Amniotic stem cell (primary cell): ENCODE measurements around the gene TRDMT1.

Experiments
- DNase-seq: peaks from one replicate; lab custom pipeline; 2025; lab: John Stamatoyannopoulos, UW

Gene TRDMT1

GRCh38 chr10:17229967-17230682, 28.7 kb upstream of the TRDMT1 start:
- no peak for DNase-seq

DNA sequence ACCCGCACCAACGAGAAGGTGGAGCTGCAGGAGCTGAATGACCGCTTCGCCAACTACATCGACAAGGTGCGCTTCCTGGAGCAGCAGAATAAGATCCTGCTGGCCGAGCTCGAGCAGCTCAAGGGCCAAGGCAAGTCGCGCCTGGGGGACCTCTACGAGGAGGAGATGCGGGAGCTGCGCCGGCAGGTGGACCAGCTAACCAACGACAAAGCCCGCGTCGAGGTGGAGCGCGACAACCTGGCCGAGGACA, 28.2 kb upstream of the TRDMT1 start:
- no peak for DNase-seq

- peak; percentile 65 for DNase-seq
Measured at GRCh38 chr10:17229016-17229716, 27.7 kb upstream of the TRDMT1 start.

DNA sequence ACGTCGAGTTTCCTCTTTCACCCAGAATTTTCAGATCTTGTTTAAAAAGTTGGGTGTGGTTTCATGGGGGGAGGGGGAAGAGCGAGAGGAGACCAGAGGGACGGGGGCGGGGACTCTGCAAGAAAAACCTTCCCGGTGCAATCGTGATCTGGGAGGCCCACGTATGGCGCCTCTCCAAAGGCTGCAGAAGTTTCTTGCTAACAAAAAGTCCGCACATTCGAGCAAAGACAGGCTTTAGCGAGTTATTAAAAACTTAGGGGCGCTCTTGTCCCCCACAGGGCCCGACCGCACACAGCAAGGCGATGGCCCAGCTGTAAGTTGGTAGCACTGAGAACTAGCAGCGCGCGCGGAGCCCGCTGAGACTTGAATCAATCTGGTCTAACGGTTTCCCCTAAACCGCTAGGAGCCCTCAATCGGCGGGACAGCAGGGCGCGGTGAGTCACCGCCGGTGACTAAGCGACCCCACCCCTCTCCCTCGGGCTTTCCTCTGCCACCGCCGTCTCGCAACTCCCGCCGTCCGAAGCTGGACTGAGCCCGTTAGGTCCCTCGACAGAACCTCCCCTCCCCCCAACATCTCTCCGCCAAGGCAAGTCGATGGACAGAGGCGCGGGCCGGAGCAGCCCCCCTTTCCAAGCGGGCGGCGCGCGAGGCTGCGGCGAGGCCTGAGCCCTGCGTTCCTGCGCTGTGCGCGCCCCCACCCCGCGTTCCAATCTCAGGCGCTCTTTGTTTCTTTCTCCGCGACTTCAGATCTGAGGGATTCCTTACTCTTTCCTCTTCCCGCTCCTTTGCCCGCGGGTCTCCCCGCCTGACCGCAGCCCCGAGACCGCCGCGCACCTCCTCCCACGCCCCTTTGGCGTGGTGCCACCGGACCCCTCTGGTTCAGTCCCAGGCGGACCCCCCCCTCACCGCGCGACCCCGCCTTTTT, 26.9 kb upstream of the TRDMT1 start, which contains the start of gene VIM:
VIM (plus strand) TSS at position 151 of the 925 bp plus-strand sequence. CDS start 1,182 bp downstream, outside the sequence.
- DNase-seq, result peak; percentile 96

- DNase-seq, result no peak
Measured at GRCh38 chr10:17227367-17228090, 26.1 kb upstream of the TRDMT1 start.

- no peak for DNase-seq
Measured at GRCh38 chr10:17226891-17227303, 25.4 kb upstream of the TRDMT1 start.

DNA sequence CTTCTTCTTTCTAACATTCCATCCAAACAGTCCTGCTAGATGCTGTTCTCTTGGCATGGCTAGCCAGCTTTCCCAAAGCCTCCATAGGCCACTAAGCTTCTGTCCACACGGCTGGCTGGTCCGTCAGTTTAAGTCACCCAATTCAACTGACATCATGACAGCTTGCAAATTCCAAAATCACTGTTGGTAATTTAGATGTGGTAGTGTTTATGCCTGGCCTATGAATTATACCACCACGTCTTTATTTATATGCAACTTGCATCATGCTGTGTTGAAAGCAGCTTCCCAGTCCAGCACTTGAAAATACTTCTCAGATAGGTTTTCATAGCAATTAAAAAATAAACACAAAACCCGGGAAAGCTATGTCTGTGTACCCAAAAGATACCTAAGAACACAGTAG, 24.3 kb upstream of the TRDMT1 start:
- no peak for DNase-seq

- no peak for DNase-seq
Measured at GRCh38 chr10:17222329-17222728, 20.9 kb upstream of the TRDMT1 start.

- no peak for DNase-seq
Measured at GRCh38 chr10:17220652-17221100, 19.2 kb upstream of the TRDMT1 start.

GRCh38 chr10:17219024-17219423, 17.6 kb upstream of the TRDMT1 start:
- peak; percentile 54 for DNase-seq

DNA sequence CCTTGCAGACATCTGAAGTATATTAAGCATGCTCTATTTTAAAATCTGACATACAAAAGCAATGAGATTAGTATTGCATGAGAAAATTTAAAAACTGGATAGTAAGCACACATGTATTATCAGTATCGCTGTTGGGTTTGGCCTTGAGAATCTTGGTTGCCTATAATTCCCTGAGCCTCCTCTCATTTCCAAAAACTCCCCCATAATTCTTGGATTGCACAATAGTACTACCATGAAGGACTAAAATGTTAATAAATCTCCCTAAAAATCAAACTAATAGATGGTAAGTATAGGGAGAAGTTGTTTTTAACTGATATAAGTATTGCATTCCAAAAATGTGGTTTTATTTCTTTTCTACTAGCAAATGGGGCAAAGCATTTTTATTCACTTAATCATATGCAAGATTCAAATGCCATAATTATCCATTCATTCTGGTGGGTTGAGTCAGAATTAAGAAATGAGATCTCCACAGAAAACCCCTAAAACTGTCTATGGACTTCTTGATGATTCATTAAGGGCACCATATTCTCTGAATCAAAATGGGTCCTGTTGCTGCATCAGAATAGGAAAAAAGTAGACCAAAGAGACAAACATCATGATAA, 16.3 kb upstream of the TRDMT1 start:
- peak; percentile 61 for DNase-seq

GRCh38 chr10:17216901-17217395, 15.5 kb upstream of the TRDMT1 start:
- DNase-seq, result no peak

GRCh38 chr10:17216217-17216900, 14.9 kb upstream of the TRDMT1 start:
- DNase-seq, result peak; percentile 93

DNA sequence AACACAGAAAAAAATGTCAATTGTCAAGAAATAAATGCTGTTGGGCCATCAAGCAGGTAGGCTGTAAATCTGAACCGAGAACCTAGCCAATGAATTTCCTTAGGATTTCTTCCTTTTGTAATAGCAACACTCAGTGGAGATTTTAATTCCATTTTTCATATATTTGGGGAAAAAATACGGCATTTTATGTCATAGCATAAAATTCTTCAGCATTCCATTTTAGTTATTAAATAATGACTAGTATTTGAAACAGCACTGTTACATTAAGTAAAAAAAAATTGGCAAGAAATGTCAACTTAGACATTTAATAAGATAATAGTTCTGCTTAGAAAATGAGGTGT, 14.3 kb upstream of the TRDMT1 start:
- DNase-seq, result no peak

- DNase-seq, result peak; percentile 84
Measured at GRCh38 chr10:17214971-17215781, 13.7 kb upstream of the TRDMT1 start.

DNA sequence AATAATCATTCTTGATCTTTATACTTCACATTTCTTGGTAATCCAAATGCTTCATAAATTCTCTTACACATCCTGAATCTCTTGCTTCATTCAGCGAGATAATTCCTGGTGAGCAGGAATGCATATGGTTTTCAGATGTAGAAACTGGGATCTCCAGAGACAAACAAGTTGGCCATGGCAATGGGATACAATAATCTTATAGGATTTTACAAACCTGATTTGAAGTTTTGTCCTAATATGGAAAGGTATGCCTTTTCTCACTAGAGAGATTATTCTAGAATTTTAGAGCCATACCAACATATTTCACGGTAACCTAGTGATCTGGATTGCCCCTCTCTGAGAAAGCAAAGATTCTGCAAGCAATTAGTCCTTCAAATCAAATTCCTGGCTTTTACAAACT, 13.1 kb upstream of the TRDMT1 start:
- DNase-seq, result no peak

GRCh38 chr10:17213646-17214349, 12.3 kb upstream of the TRDMT1 start:
- peak; percentile 44 for DNase-seq

DNA sequence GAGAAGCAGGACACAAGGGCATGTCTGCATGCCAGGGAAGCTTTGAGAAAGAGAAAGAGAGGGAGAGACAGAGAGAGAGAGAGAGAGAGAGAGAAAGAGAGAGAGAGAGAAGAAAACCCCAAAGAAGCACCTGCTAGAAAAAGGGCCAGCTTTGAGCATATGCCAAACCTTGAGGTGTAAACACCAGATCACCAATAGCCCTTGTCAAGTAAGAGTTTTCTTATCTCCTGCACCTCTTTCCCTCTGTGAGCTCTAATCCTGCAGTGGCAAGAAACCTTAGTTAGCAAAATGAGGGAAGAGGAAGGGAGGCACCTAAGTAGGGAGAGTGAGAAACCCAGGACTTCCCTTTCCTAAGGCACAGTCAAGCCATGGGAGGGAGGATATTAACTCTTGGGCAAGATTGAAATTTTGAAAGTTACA, 11.3 kb upstream of the TRDMT1 start:
- no peak for DNase-seq

GRCh38 chr10:17210361-17210760, 8.9 kb upstream of the TRDMT1 start:
- DNase-seq, result no peak
